Activated naive CD4-positive, alpha-beta T cell treated with Interleukin-2 at 50 U/mL for 16 hours (primary cell): Measurements from ENCODE around the gene IFNGR2.
A peak's percentile ranks its signal among the peaks of the same experiment; 100 is the strongest.
"Not testable (repeated sequence)": the region's sequence is repeated elsewhere in the genome, so short reads cannot be mapped to it uniquely, and the experiment has no call there.

ENCODE experiments used
- DNase-seq: peaks from one replicate; pipeline ENCODE4 v3.0.0-alpha.2; 2020

Gene IFNGR2

GRCh38 chr21:33403128-33403785, at the start of gene IFNGR2:
Gene IFNGR2, plus strand, starts transcription at chr21:33403413. Its CDS starts 131 bp downstream, at chr21:33403544.
- DNase-seq: peak; percentile 43

- no peak for DNase-seq
Measured at GRCh38 chr21:33355355-33355754, 47.9 kb upstream of the IFNGR2 start.

GRCh38 chr21:33355996-33356395, 47.2 kb upstream of the IFNGR2 start:
- no peak for DNase-seq

- no peak for DNase-seq
Measured at GRCh38 chr21:33357177-33357576, 46.0 kb upstream of the IFNGR2 start.

- DNase-seq: no peak
Measured at GRCh38 chr21:33359446-33359845, 43.8 kb upstream of the IFNGR2 start.

GRCh38 chr21:33360281-33360680, 42.9 kb upstream of the IFNGR2 start:
- no peak for DNase-seq

- peak; percentile 89 for DNase-seq
Measured at GRCh38 chr21:33360881-33361602, 42.2 kb upstream of the IFNGR2 start.

GRCh38 chr21:33362044-33362555, 41.1 kb upstream of the IFNGR2 start:
- DNase-seq: peak; percentile 57

- DNase-seq: not testable (repeated sequence)
Measured at GRCh38 chr21:33363911-33364609, 39.2 kb upstream of the IFNGR2 start.

- no peak for DNase-seq
Measured at GRCh38 chr21:33364830-33365229, 38.4 kb upstream of the IFNGR2 start.

GRCh38 chr21:33367309-33367973, 35.8 kb upstream of the IFNGR2 start:
- no peak for DNase-seq

GRCh38 chr21:33368124-33368523, 35.1 kb upstream of the IFNGR2 start:
- no peak for DNase-seq

- DNase-seq: no peak
Measured at GRCh38 chr21:33368576-33368975, 34.6 kb upstream of the IFNGR2 start.

- no peak for DNase-seq
Measured at GRCh38 chr21:33369586-33369985, 33.6 kb upstream of the IFNGR2 start.

GRCh38 chr21:33370305-33370704, 32.9 kb upstream of the IFNGR2 start:
- no peak for DNase-seq

GRCh38 chr21:33371366-33371765, 31.8 kb upstream of the IFNGR2 start:
- no peak for DNase-seq

GRCh38 chr21:33372582-33372981, 30.6 kb upstream of the IFNGR2 start:
- DNase-seq: no peak

- no peak for DNase-seq
Measured at GRCh38 chr21:33373451-33373850, 29.8 kb upstream of the IFNGR2 start.

- DNase-seq: no peak
Measured at GRCh38 chr21:33374080-33374449, 29.1 kb upstream of the IFNGR2 start.

- DNase-seq: peak; percentile 60
Measured at GRCh38 chr21:33374450-33375096, 28.6 kb upstream of the IFNGR2 start.

GRCh38 chr21:33375101-33375644, 28.0 kb upstream of the IFNGR2 start:
- no peak for DNase-seq

- no peak for DNase-seq
Measured at GRCh38 chr21:33377221-33377920, 25.8 kb upstream of the IFNGR2 start.
